ENCODE results near the gene MGARP.
"Not testable (repeated sequence)": the region's sequence is repeated elsewhere in the genome, so short reads cannot be mapped to it uniquely, and the experiment has no call there.

MGARP gene

GRCh38 chr4:139265654-139266053 is 14.4 kb downstream of the MGARP start:
- no peak for TF ChIP-seq CTCF (IDR thresholded peaks at IDR 0.05; ENCODE audit: extremely low read depth, insufficient read depth, missing control alignments)
- DNase-seq (ENCODE audit: low spot score) = no peak
- in situ Hi-C loops (cut with MboI; ENCODE audit: low pct_unique_long_range_greater_than_20kb, low sequenced_read_pairs, unreplicated experiment) = no loop called here

- TF ChIP-seq CTCF (IDR thresholded peaks at IDR 0.05; ENCODE audit: extremely low read depth, insufficient read depth, missing control alignments) = no peak
These were observed 23.7 kb downstream of the MGARP start for GRCh38 chr4:139256349-139256748.

GRCh38 chr4:139255581-139255980 is 24.4 kb downstream of the MGARP start:
- in situ Hi-C loops (cut with MboI; ENCODE audit: low pct_unique_long_range_greater_than_20kb, low sequenced_read_pairs, unreplicated experiment); DNase-seq (ENCODE audit: low spot score): not testable (repeated sequence)

More at GRCh38 chr4:139256349-139256748, 23.7 kb downstream of the MGARP start:
- DNase-seq (ENCODE audit: low spot score) = no peak
- in situ Hi-C loops (cut with MboI; ENCODE audit: low pct_unique_long_range_greater_than_20kb, low sequenced_read_pairs, unreplicated experiment) = no loop called here

GRCh38 chr4:139253713-139254112 is 26.3 kb downstream of the MGARP start:
- no peak for TF ChIP-seq CTCF (IDR thresholded peaks at IDR 0.05; ENCODE audit: extremely low read depth, insufficient read depth, missing control alignments)
- DNase-seq (ENCODE audit: low spot score) = no peak
- in situ Hi-C loops (cut with MboI; ENCODE audit: low pct_unique_long_range_greater_than_20kb, low sequenced_read_pairs, unreplicated experiment) = no loop called here

- no peak for TF ChIP-seq CTCF (IDR thresholded peaks at IDR 0.05; ENCODE audit: extremely low read depth, insufficient read depth, missing control alignments)
- in situ Hi-C loops (cut with MboI; ENCODE audit: low pct_unique_long_range_greater_than_20kb, low sequenced_read_pairs, unreplicated experiment) = no loop called here
- no peak for DNase-seq (ENCODE audit: low spot score)
These were observed 27.0 kb downstream of the MGARP start for GRCh38 chr4:139253046-139253445.

GRCh38 chr4:139247700-139248238 is 32.3 kb downstream of the MGARP start:
- DNase-seq (ENCODE audit: low spot score) = no peak
- no peak for TF ChIP-seq CTCF (IDR thresholded peaks at IDR 0.05; ENCODE audit: extremely low read depth, insufficient read depth, missing control alignments)
- in situ Hi-C loops (cut with MboI; ENCODE audit: low pct_unique_long_range_greater_than_20kb, low sequenced_read_pairs, unreplicated experiment) = no loop called here

- in situ Hi-C loops (cut with MboI; ENCODE audit: low pct_unique_long_range_greater_than_20kb, low sequenced_read_pairs, unreplicated experiment) = no loop called here
- no peak for TF ChIP-seq CTCF (IDR thresholded peaks at IDR 0.05; ENCODE audit: extremely low read depth, insufficient read depth, missing control alignments)
- no peak for DNase-seq (ENCODE audit: low spot score)
These were observed 32.8 kb downstream of the MGARP start for GRCh38 chr4:139247241-139247640.
